ENCODE measurements around the gene RAB7A.
A peak's percentile ranks its signal among the peaks of the same experiment; 100 is the strongest.
"Not testable (repeated sequence)": the region's sequence is repeated elsewhere in the genome, so short reads cannot be mapped to it uniquely, and the experiment has no call there.

The RAB7A gene

GRCh38 chr3:128764863-128765262, 38.9 kb downstream of the RAB7A start:
- H3K4me3 ChIP-seq (ENCODE audit: low read depth, low read length), result no peak overlapping the region
- H3K27ac ChIP-seq, result no peak overlapping the region
- no peaks in the 10 kb centered on the region for H3K36me3 ChIP-seq (ENCODE audit: control insufficient read depth, insufficient read depth, low read length)
- TF ChIP-seq CTCF (IDR thresholded peaks at IDR 0.05), result no peak
- H3K27me3 ChIP-seq (ENCODE audit: control insufficient read depth, insufficient read depth, low read length), result no peaks in the 10 kb centered on the region
- H3K4me2 ChIP-seq (ENCODE audit: low read length), result no peak overlapping the region
- no peaks in the 10 kb centered on the region for H3K9me3 ChIP-seq (ENCODE audit: control insufficient read depth, low read length)
- H2AFZ ChIP-seq, result no peak overlapping the region
- peaks cover 12% of the 10 kb centered on the region for H3K4me1 ChIP-seq
- H3K9ac ChIP-seq, result no peak overlapping the region
- peaks cover 75% of the 10 kb centered on the region for H3K79me2 ChIP-seq

DNA sequence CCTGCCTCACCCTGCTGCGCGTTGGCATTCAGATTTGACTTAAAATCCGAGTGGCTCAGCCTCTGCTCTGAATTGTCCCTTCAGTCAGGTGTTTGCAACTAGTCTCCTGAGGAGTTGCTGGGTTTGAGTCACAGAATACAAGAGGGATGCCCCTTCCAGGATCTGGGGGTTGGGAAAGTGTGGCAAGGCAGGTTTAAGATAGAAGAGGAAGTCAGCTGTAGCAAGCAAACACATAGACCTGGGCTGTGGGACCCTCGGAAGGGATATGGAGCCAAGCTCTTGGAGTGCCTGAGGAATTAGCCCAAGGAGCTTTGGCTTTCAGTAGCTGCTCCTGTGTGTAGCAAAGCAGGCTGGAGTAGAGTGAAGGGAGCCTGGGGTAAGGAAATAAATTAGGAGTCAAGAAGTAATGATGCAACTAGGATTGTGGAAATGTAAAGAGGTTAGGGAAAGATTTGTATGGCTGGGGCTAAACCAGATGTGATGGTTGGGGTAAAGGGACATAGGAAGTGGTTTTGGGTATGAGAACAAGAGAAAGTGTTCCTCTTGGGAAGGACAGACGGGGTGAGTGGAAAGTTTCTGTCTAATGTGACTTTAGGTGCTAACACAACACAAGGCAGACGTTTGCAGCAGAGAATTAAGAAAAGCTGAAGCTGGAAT, 41.2 kb downstream of the RAB7A start:
- peak overlapping the region; percentile 17 for H3K4me2 ChIP-seq (ENCODE audit: low read length)
- no peak for TF ChIP-seq CTCF (IDR thresholded peaks at IDR 0.05)
- peaks cover 79% of the 10 kb centered on the region for H3K79me2 ChIP-seq
- no peaks in the 10 kb centered on the region for H3K27me3 ChIP-seq (ENCODE audit: control insufficient read depth, insufficient read depth, low read length)
- no peak overlapping the region for H3K9ac ChIP-seq
- H3K9me3 ChIP-seq (ENCODE audit: control insufficient read depth, low read length), result no peaks in the 10 kb centered on the region
- no peaks in the 10 kb centered on the region for H3K36me3 ChIP-seq (ENCODE audit: control insufficient read depth, insufficient read depth, low read length)
- no peak overlapping the region for H2AFZ ChIP-seq
- peaks cover 13% of the 10 kb centered on the region for H3K4me1 ChIP-seq
- no peak overlapping the region for H3K27ac ChIP-seq
- no peak overlapping the region for H3K4me3 ChIP-seq (ENCODE audit: low read depth, low read length)

- Histone ChIP-seq H3K27me3 (ENCODE audit: control insufficient read depth, insufficient read depth, low read length) (no peaks in the 10 kb centered on the region), H3K27ac (no peak overlapping the region), H3K4me1 (peaks cover 13% of the 10 kb centered on the region), H3K9ac (no peak overlapping the region), H3K36me3 (ENCODE audit: control insufficient read depth, insufficient read depth, low read length) (no peaks in the 10 kb centered on the region), H3K4me3 (ENCODE audit: low read depth, low read length) (no peak overlapping the region), H2AFZ (no peak overlapping the region), H3K9me3 (ENCODE audit: control insufficient read depth, low read length) (no peaks in the 10 kb centered on the region), H3K4me2 (ENCODE audit: low read length) (no peak overlapping the region), H3K79me2 (peaks cover 77% of the 10 kb centered on the region)
- no peak for TF ChIP-seq CTCF (IDR thresholded peaks at IDR 0.05)
Observed at GRCh38 chr3:128768471-128768870, 42.5 kb downstream of the RAB7A start.

DNA sequence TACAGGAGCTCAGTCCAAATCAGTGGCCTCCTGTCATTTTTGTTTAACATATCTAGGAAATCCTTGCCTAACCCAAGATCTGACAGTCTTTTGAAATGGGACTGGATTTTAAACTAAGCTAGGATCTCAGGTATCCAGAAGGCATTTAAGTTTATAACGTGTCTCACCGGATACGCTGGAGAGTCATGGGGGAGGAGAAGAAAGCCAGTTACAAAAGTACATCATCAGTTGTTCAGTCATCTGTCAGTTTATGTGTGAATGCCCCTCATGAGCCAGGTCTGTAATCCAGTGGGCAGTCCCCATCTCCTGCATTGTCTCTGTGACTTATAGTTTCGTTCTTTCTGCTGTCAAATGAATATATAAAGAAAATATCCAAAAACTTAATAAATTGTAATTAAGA, 44.4 kb downstream of the RAB7A start:
- Histone ChIP-seq H3K9me3 (ENCODE audit: control insufficient read depth, low read length) (no peaks in the 10 kb centered on the region), H3K79me2 (peaks cover 74% of the 10 kb centered on the region), H3K27ac (no peak overlapping the region), H3K27me3 (ENCODE audit: control insufficient read depth, insufficient read depth, low read length) (no peaks in the 10 kb centered on the region), H3K36me3 (ENCODE audit: control insufficient read depth, insufficient read depth, low read length) (no peaks in the 10 kb centered on the region), H2AFZ (no peak overlapping the region), H3K4me1 (peaks cover 20% of the 10 kb centered on the region), H3K4me2 (ENCODE audit: low read length) (no peak overlapping the region), H3K4me3 (ENCODE audit: low read depth, low read length) (no peak overlapping the region), H3K9ac (no peak overlapping the region)
- no peak for TF ChIP-seq CTCF (IDR thresholded peaks at IDR 0.05)

GRCh38 chr3:128773189-128773588, 47.2 kb downstream of the RAB7A start:
- H3K9me3 ChIP-seq (ENCODE audit: control insufficient read depth, low read length); H3K36me3 ChIP-seq (ENCODE audit: control insufficient read depth, insufficient read depth, low read length); H3K9ac ChIP-seq; H3K27ac ChIP-seq; H3K4me3 ChIP-seq (ENCODE audit: low read depth, low read length); H3K4me2 ChIP-seq (ENCODE audit: low read length); H2AFZ ChIP-seq; H3K27me3 ChIP-seq (ENCODE audit: control insufficient read depth, insufficient read depth, low read length): not testable (repeated sequence)
- Histone ChIP-seq H3K4me1 (peaks cover 24% of the 10 kb centered on the region), H3K79me2 (peaks cover 72% of the 10 kb centered on the region)

DNA sequence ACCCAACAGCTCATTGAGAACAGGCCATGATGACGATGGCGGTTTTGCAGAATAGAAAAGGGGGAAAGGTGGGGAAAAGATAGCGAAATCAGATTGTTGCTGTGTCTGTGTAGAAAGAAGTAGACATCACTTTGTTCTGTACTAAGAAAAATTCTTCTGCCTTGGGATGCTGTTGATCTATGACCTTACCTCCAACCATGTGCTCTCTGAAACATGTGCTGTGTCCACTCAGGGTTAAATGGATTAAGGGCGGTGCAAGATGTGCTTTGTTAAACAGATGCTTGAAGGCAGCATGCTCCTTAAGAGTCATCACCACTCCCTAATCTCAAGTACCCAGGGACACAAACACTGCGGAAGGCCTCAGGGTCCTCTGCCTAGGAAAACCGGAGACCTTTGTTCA, 47.6 kb downstream of the RAB7A start:
- not testable (repeated sequence) for H3K9ac ChIP-seq; H2AFZ ChIP-seq; H3K4me3 ChIP-seq (ENCODE audit: low read depth, low read length); H3K9me3 ChIP-seq (ENCODE audit: control insufficient read depth, low read length); H3K27ac ChIP-seq; H3K27me3 ChIP-seq (ENCODE audit: control insufficient read depth, insufficient read depth, low read length); H3K36me3 ChIP-seq (ENCODE audit: control insufficient read depth, insufficient read depth, low read length); H3K4me2 ChIP-seq (ENCODE audit: low read length)
- H3K79me2 ChIP-seq, result peaks cover 73% of the 10 kb centered on the region
- peaks cover 24% of the 10 kb centered on the region for H3K4me1 ChIP-seq

All from parathyroid adenoma (tissue), 2 donors.